Measurements from ENCODE around the gene GALNT9. TPM values are rescaled to one million over a fixed set of nuclear protein-coding genes. Genes with fewer than 3 reads are reported as not detected.

Gene GALNT9
- polyA plus RNA-seq, 1 of the 3 experiments (the other 2 are of a cell fraction) = not detected

DNA sequence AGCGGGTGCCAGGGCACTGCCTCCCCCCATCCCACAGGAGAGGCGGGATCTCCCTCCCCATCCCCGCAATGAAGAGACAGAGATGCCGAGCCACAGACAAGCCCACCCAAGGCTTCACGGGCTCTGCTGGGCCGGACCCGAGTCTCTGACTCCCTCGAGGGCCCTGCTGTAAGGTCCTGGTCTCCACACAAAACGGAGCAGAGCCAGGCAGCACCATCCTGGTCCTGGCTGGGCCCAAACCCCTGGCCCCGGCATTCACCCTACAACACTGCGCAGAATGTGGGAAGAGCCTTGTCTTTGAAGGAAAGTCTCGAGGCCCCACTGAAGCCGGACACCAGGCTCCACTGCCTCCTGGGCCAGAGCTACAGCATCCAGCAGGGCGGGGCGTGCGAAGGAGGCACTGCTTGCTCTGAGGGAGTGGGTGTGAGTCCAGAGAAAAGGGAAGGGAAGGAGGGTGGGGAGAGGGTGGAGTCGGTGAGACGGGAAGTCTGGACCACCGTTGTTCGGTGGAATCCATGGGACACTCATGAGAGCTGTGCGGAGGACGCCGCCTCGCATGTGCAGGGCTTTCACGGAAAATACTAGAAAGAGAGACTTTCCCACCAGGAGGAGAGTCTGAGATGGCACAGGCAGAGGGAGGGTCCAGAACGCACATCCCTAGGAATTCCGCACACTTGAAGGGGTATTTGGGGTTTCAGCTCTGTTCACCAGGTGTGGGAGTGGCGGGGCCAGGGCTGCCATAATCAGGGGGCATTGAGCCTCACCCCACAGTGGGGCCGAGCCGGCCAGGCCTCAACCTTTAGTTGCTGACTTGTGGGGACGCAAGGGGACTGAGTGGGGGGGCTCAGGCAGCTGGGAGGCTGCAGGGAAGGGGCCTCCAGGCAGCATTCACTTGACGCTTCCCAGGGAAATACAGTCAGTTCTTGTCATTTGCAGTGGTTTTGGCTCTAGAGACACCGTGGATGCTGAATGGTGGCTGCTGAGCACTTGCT lies 36.8 kb downstream of the GALNT9 start:
- no peaks in the 10 kb centered on the region for H3K79me2 ChIP-seq (ENCODE audit: insufficient read depth)
- no peak overlapping the region for H3K9ac ChIP-seq
- peaks cover 7% of the 10 kb centered on the region for H3F3A ChIP-seq (replicated peaks; ENCODE audit: insufficient read depth)
- no peaks in the 10 kb centered on the region for H3K9me3 ChIP-seq
- no peaks in the 10 kb centered on the region for H3K9me2 ChIP-seq
- no peak overlapping the region for H3K4me3 ChIP-seq (ENCODE audit: low read depth in 2 of 2, low read length in 1 of 2)
- CTCF ChIA-PET = interaction anchor here (0.7 to 0.9 kb wide), 2 partner anchors 139 to 232 kb away, joined by 3 to 4 read pairs; no protein-coding TSS in a partner anchor
- no peaks in the 10 kb centered on the region for H3K36me3 ChIP-seq (replicated peaks in 1 of 2; ENCODE audit: control insufficient read depth in 1 of 2, insufficient read depth in 2 of 2, low read length in 1 of 2)
- POLR2A ChIA-PET = no interaction called here
- no peaks in the 10 kb centered on the region for H4K20me1 ChIP-seq (ENCODE audit: insufficient read depth)
- peaks cover 72% of the 10 kb centered on the region for H3K27me3 ChIP-seq (ENCODE audit: insufficient read depth)
- no peak overlapping the region for H3K4me2 ChIP-seq
- no peaks in the 10 kb centered on the region for H3K4me1 ChIP-seq (ENCODE audit: control insufficient read depth in 1 of 2, insufficient read depth in 2 of 2, low read depth in 1 of 2, low read length in 1 of 2)
- TF ChIP-seq, protein P1, sequence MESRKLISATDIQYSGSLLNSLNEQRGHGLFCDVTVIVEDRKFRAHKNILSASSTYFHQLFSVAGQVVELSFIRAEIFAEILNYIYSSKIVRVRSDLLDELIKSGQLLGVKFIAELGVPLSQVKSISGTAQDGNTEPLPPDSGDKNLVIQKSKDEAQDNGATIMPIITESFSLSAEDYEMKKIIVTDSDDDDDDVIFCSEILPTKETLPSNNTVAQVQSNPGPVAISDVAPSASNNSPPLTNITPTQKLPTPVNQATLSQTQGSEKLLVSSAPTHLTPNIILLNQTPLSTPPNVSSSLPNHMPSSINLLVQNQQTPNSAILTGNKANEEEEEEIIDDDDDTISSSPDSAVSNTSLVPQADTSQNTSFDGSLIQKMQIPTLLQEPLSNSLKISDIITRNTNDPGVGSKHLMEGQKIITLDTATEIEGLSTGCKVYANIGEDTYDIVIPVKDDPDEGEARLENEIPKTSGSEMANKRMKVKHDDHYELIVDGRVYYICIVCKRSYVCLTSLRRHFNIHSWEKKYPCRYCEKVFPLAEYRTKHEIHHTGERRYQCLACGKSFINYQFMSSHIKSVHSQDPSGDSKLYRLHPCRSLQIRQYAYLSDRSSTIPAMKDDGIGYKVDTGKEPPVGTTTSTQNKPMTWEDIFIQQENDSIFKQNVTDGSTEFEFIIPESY (IDR thresholded peaks at IDR 0.05; ENCODE audit: borderline replicate concordance, low read depth) = no peak
- TF ChIP-seq SMC3 (IDR thresholded peaks at IDR 0.05; ENCODE audit: low read depth, low read length) (no peak), YY1 (IDR thresholded peaks at IDR 0.05; ENCODE audit: low read depth) (no peak), RFX5 (IDR thresholded peaks at IDR 0.05; ENCODE audit: low read length) (no peak), RCOR1 (IDR thresholded peaks at IDR 0.05; ENCODE audit: low read length) (no peak), FOXJ3 (CRISPR knock-in tag; IDR thresholded peaks at IDR 0.05) (no peak), TAF1 (IDR thresholded peaks at IDR 0.05; ENCODE audit: borderline replicate concordance, low read depth, low read length) (no peak), MXI1 (IDR thresholded peaks at IDR 0.05; ENCODE audit: low read depth, low read length) (no peak), CHD2 (IDR thresholded peaks at IDR 0.05; ENCODE audit: low read length, partially characterized antibody) (no peak)
- TF ChIP-seq, protein P2, sequence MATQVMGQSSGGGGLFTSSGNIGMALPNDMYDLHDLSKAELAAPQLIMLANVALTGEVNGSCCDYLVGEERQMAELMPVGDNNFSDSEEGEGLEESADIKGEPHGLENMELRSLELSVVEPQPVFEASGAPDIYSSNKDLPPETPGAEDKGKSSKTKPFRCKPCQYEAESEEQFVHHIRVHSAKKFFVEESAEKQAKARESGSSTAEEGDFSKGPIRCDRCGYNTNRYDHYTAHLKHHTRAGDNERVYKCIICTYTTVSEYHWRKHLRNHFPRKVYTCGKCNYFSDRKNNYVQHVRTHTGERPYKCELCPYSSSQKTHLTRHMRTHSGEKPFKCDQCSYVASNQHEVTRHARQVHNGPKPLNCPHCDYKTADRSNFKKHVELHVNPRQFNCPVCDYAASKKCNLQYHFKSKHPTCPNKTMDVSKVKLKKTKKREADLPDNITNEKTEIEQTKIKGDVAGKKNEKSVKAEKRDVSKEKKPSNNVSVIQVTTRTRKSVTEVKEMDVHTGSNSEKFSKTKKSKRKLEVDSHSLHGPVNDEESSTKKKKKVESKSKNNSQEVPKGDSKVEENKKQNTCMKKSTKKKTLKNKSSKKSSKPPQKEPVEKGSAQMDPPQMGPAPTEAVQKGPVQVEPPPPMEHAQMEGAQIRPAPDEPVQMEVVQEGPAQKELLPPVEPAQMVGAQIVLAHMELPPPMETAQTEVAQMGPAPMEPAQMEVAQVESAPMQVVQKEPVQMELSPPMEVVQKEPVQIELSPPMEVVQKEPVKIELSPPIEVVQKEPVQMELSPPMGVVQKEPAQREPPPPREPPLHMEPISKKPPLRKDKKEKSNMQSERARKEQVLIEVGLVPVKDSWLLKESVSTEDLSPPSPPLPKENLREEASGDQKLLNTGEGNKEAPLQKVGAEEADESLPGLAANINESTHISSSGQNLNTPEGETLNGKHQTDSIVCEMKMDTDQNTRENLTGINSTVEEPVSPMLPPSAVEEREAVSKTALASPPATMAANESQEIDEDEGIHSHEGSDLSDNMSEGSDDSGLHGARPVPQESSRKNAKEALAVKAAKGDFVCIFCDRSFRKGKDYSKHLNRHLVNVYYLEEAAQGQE (IDR thresholded peaks at IDR 0.05; ENCODE audit: low read depth, low read length) = no peak
- TF ChIP-seq, protein P3, sequence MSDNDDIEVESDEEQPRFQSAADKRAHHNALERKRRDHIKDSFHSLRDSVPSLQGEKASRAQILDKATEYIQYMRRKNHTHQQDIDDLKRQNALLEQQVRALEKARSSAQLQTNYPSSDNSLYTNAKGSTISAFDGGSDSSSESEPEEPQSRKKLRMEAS (IDR thresholded peaks at IDR 0.05; ENCODE audit: low read depth) = no peak
- TF ChIP-seq, protein P4, sequence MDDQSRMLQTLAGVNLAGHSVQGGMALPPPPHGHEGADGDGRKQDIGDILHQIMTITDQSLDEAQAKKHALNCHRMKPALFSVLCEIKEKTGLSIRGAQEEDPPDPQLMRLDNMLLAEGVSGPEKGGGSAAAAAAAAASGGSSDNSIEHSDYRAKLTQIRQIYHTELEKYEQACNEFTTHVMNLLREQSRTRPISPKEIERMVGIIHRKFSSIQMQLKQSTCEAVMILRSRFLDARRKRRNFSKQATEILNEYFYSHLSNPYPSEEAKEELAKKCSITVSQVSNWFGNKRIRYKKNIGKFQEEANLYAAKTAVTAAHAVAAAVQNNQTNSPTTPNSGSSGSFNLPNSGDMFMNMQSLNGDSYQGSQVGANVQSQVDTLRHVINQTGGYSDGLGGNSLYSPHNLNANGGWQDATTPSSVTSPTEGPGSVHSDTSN (IDR thresholded peaks at IDR 0.05) = no peak
- DNase-seq = no peak
- H2AFZ ChIP-seq (ENCODE audit: low read depth) = no peak overlapping the region
- H3K27ac ChIP-seq (ENCODE audit: low read depth in 2 of 2, low read length in 1 of 2) = no peak overlapping the region
- WGBS (ENCODE audit: low lambda C conversion rate) = 61% methylated on average over 26 of the region's 33 CpGs

Measured in SK-N-SH (cell line).